HepG2 (cell line): Measurements from ENCODE around the gene MRPL20. TPM values are rescaled to one million over a fixed set of nuclear protein-coding genes. Genes with fewer than 3 reads are reported as not detected.

Experiments
- E2F2 ChIP-seq: sonication (generic); formaldehyde crosslinking; IDR thresholded peaks from 2 replicates; pipeline ENCODE4 v1.4.0; 2020; ENCODE audit warnings: missing genetic modification reagents, borderline replicate concordance
- MIXL1 ChIP-seq: IDR thresholded peaks from 2 replicates; pipeline ENCODE4 v1.6.1; 2016
- NPAS2 ChIP-seq: sonication (generic); formaldehyde crosslinking; IDR thresholded peaks from 2 replicates; pipeline ENCODE4 v1.8.0; 2022; ENCODE audit warnings: mild to moderate bottlenecking, missing genetic modification reagents, borderline replicate concordance
- THRA ChIP-seq: sonication (generic); formaldehyde crosslinking; IDR thresholded peaks from 2 replicates; pipeline ENCODE4 v1.4.0; 2020; ENCODE audit warnings: missing genetic modification reagents, borderline replicate concordance
- TOE1 ChIP-seq: sonication (generic); formaldehyde crosslinking; IDR thresholded peaks from 2 replicates; pipeline ENCODE4 v1.4.0; 2020; ENCODE audit warnings: mild to moderate bottlenecking, missing genetic modification reagents
- polyA plus RNA-seq, 8 experiments: library from polyadenylated mRNA; depleted of rRNA in 3 of 8; stranded (reverse) in 7 of 8; unstranded in 1 of 8; fragments of >200 nt; fragmentation: Illumina TruSeq in 4 of 8; extraction: Trizol in 4 of 8; gene quantifications; 2 replicates each; pipeline versions ENCODE4 v1.2.1 to v1.2.3, GENCODE V29; 2011 to 2016; ENCODE audit warnings: low read depth in 4 of 8, missing spikeins in 1 of 8, mixed read lengths in 1 of 8; ENCODE audit not compliant: insufficient read depth in 1 of 8
- total RNA-seq, 5 experiments: library from RNA; depleted of rRNA; stranded (reverse); fragments of >200 nt; fragmentation: Illumina TruSeq; extraction: Trizol; gene quantifications; 2 replicates each; pipeline ENCODE4 v1.2.3, GENCODE V29; 2016; ENCODE audit warnings: low read depth in 1 of 5
- TF ChIP-seq, protein P1 (sequence below): sonication (generic); formaldehyde crosslinking; IDR thresholded peaks from 2 replicates; pipeline ENCODE4 v1.4.0; 2020; ENCODE audit warnings: missing genetic modification reagents, borderline replicate concordance
- TF ChIP-seq, protein P2 (sequence below): sonication (generic); formaldehyde crosslinking; IDR thresholded peaks from 2 replicates; pipeline ENCODE4 v1.4.0; 2020; ENCODE audit warnings: missing genetic modification reagents, borderline replicate concordance
- TF ChIP-seq, protein P3 (sequence below): sonication (generic); formaldehyde crosslinking; IDR thresholded peaks from 2 replicates; pipeline ENCODE4 v1.5.0; 2020; ENCODE audit warnings: mild to moderate bottlenecking, missing genetic modification reagents, moderate library complexity
- TF ChIP-seq, protein P4 (sequence below): sonication (generic); formaldehyde crosslinking; IDR thresholded peaks from 2 replicates; pipeline ENCODE4 v1.5.1; 2020; ENCODE audit warnings: mild to moderate bottlenecking, missing genetic modification reagents, moderate library complexity

The MRPL20 gene
- total and polyA plus RNA-seq, 2 of the 13 experiments (the other 11 are each of a cell fraction or from before 2014, with no cell fraction given), result 59.2 to 127 TPM

- TF ChIP-seq E2F2 (no peak), NPAS2 (CRISPR knock-in tag) (no peak), MIXL1 (CRISPR knock-in tag) (peak; percentile 86; the same call in 1 of the 2 replicates), TOE1 (peak; percentile 51; the same call in 1 of the 2 replicates), THRA (peak; percentile 77)
- TF ChIP-seq, protein P1, sequence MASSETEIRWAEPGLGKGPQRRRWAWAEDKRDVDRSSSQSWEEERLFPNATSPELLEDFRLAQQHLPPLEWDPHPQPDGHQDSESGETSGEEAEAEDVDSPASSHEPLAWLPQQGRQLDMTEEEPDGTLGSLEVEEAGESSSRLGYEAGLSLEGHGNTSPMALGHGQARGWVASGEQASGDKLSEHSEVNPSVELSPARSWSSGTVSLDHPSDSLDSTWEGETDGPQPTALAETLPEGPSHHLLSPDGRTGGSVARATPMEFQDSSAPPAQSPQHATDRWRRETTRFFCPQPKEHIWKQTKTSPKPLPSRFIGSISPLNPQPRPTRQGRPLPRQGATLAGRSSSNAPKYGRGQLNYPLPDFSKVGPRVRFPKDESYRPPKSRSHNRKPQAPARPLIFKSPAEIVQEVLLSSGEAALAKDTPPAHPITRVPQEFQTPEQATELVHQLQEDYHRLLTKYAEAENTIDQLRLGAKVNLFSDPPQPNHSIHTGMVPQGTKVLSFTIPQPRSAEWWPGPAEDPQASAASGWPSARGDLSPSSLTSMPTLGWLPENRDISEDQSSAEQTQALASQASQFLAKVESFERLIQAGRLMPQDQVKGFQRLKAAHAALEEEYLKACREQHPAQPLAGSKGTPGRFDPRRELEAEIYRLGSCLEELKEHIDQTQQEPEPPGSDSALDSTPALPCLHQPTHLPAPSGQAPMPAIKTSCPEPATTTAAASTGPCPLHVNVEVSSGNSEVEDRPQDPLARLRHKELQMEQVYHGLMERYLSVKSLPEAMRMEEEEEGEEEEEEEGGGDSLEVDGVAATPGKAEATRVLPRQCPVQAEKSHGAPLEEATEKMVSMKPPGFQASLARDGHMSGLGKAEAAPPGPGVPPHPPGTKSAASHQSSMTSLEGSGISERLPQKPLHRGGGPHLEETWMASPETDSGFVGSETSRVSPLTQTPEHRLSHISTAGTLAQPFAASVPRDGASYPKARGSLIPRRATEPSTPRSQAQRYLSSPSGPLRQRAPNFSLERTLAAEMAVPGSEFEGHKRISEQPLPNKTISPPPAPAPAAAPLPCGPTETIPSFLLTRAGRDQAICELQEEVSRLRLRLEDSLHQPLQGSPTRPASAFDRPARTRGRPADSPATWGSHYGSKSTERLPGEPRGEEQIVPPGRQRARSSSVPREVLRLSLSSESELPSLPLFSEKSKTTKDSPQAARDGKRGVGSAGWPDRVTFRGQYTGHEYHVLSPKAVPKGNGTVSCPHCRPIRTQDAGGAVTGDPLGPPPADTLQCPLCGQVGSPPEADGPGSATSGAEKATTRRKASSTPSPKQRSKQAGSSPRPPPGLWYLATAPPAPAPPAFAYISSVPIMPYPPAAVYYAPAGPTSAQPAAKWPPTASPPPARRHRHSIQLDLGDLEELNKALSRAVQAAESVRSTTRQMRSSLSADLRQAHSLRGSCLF (CRISPR knock-in tag), result no peak
- TF ChIP-seq, protein P2, sequence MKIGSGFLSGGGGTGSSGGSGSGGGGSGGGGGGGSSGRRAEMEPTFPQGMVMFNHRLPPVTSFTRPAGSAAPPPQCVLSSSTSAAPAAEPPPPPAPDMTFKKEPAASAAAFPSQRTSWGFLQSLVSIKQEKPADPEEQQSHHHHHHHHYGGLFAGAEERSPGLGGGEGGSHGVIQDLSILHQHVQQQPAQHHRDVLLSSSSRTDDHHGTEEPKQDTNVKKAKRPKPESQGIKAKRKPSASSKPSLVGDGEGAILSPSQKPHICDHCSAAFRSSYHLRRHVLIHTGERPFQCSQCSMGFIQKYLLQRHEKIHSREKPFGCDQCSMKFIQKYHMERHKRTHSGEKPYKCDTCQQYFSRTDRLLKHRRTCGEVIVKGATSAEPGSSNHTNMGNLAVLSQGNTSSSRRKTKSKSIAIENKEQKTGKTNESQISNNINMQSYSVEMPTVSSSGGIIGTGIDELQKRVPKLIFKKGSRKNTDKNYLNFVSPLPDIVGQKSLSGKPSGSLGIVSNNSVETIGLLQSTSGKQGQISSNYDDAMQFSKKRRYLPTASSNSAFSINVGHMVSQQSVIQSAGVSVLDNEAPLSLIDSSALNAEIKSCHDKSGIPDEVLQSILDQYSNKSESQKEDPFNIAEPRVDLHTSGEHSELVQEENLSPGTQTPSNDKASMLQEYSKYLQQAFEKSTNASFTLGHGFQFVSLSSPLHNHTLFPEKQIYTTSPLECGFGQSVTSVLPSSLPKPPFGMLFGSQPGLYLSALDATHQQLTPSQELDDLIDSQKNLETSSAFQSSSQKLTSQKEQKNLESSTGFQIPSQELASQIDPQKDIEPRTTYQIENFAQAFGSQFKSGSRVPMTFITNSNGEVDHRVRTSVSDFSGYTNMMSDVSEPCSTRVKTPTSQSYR (CRISPR knock-in tag), result no peak; the same call in 1 of the 2 replicates
- TF ChIP-seq, protein P3, sequence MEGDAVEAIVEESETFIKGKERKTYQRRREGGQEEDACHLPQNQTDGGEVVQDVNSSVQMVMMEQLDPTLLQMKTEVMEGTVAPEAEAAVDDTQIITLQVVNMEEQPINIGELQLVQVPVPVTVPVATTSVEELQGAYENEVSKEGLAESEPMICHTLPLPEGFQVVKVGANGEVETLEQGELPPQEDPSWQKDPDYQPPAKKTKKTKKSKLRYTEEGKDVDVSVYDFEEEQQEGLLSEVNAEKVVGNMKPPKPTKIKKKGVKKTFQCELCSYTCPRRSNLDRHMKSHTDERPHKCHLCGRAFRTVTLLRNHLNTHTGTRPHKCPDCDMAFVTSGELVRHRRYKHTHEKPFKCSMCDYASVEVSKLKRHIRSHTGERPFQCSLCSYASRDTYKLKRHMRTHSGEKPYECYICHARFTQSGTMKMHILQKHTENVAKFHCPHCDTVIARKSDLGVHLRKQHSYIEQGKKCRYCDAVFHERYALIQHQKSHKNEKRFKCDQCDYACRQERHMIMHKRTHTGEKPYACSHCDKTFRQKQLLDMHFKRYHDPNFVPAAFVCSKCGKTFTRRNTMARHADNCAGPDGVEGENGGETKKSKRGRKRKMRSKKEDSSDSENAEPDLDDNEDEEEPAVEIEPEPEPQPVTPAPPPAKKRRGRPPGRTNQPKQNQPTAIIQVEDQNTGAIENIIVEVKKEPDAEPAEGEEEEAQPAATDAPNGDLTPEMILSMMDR (CRISPR knock-in tag), result peak; percentile 28; the same call in 1 of the 2 replicates
- TF ChIP-seq, protein P4, sequence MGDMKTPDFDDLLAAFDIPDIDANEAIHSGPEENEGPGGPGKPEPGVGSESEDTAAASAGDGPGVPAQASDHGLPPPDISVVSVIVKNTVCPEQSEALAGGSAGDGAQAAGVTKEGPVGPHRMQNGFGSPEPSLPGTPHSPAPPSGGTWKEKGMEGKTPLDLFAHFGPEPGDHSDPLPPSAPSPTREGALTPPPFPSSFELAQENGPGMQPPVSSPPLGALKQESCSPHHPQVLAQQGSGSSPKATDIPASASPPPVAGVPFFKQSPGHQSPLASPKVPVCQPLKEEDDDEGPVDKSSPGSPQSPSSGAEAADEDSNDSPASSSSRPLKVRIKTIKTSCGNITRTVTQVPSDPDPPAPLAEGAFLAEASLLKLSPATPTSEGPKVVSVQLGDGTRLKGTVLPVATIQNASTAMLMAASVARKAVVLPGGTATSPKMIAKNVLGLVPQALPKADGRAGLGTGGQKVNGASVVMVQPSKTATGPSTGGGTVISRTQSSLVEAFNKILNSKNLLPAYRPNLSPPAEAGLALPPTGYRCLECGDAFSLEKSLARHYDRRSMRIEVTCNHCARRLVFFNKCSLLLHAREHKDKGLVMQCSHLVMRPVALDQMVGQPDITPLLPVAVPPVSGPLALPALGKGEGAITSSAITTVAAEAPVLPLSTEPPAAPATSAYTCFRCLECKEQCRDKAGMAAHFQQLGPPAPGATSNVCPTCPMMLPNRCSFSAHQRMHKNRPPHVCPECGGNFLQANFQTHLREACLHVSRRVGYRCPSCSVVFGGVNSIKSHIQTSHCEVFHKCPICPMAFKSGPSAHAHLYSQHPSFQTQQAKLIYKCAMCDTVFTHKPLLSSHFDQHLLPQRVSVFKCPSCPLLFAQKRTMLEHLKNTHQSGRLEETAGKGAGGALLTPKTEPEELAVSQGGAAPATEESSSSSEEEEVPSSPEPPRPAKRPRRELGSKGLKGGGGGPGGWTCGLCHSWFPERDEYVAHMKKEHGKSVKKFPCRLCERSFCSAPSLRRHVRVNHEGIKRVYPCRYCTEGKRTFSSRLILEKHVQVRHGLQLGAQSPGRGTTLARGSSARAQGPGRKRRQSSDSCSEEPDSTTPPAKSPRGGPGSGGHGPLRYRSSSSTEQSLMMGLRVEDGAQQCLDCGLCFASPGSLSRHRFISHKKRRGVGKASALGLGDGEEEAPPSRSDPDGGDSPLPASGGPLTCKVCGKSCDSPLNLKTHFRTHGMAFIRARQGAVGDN (CRISPR knock-in tag), result peak; percentile 95
These were observed at the start of gene MRPL20 (continued) for GRCh38 chr1:1406821-1407635.
